Measurements from ENCODE around the gene PTF1A. TPM values are rescaled to one million over a fixed set of nuclear protein-coding genes. Genes with fewer than 3 reads are reported as not detected.

PTF1A gene
- total RNA-seq, 2 donors from 2014 or later: not detected

GRCh38 chr10:23157691-23158369 is 34.3 kb upstream of the PTF1A start:
- Histone ChIP-seq H3K36me3 (no peaks in the 10 kb centered on the region), H3K4me3 (no peak overlapping the region), H3K4me1 (no peaks in the 10 kb centered on the region), H3K9me3 (no peaks in the 10 kb centered on the region), H3K27me3 (no peaks in the 10 kb centered on the region), H3K9ac (ENCODE audit: low read depth in 2 of 2, low read length in 2 of 2) (no peak overlapping the region), H3K27ac (no peak overlapping the region)
- TF ChIP-seq CTCF (IDR thresholded peaks at IDR 0.05): no peak
- intact Hi-C loops (cut with DNase I): no loop called here
- no peak for DNase-seq

- TF ChIP-seq CTCF (IDR thresholded peaks at IDR 0.05): peak; percentile 86
Measured at GRCh38 chr10:23158370-23158769, 33.7 kb upstream of the PTF1A start.

GRCh38 chr10:23171232-23171876 is 20.8 kb upstream of the PTF1A start:
- H3K4me3 ChIP-seq: no peak overlapping the region

More at GRCh38 chr10:23158370-23158769, 33.7 kb upstream of the PTF1A start:
- H3K36me3 ChIP-seq: no peaks in the 10 kb centered on the region
- H3K27me3 ChIP-seq: no peaks in the 10 kb centered on the region
- H3K4me1 ChIP-seq: no peaks in the 10 kb centered on the region
- no peak overlapping the region for H3K9ac ChIP-seq (ENCODE audit: low read depth in 2 of 2, low read length in 2 of 2)
- intact Hi-C loops (cut with DNase I): no loop called here
- no peak overlapping the region for H3K27ac ChIP-seq
- DNase-seq: peak; percentile 36
- no peaks in the 10 kb centered on the region for H3K9me3 ChIP-seq
- H3K4me3 ChIP-seq: no peak overlapping the region

GRCh38 chr10:23172429-23173213 is 19.5 kb upstream of the PTF1A start:
- no peak overlapping the region for H3K9ac ChIP-seq (ENCODE audit: low read depth in 2 of 2, low read length in 2 of 2)
- H3K27ac ChIP-seq: no peak overlapping the region
- no peaks in the 10 kb centered on the region for H3K36me3 ChIP-seq
- peaks cover 33% of the 10 kb centered on the region for H3K27me3 ChIP-seq
- H3K4me3 ChIP-seq: no peak overlapping the region
- H3K9me3 ChIP-seq: no peaks in the 10 kb centered on the region
- intact Hi-C loops (cut with DNase I): no loop called here
- no peak for TF ChIP-seq CTCF (IDR thresholded peaks at IDR 0.05)
- no peak for DNase-seq
- H3K4me1 ChIP-seq: no peaks in the 10 kb centered on the region

More at GRCh38 chr10:23171232-23171876, 20.8 kb upstream of the PTF1A start:
- no peak for TF ChIP-seq CTCF (IDR thresholded peaks at IDR 0.05)
- no peak for DNase-seq
- no peak overlapping the region for H3K27ac ChIP-seq
- H3K36me3 ChIP-seq: no peaks in the 10 kb centered on the region
- no peak overlapping the region for H3K9ac ChIP-seq (ENCODE audit: low read depth in 2 of 2, low read length in 2 of 2)
- H3K4me1 ChIP-seq: no peaks in the 10 kb centered on the region
- peaks cover 33% of the 10 kb centered on the region for H3K27me3 ChIP-seq
- intact Hi-C loops (cut with DNase I): no loop called here
- H3K9me3 ChIP-seq: no peaks in the 10 kb centered on the region

GRCh38 chr10:23173214-23174073 is 18.7 kb upstream of the PTF1A start:
- peaks cover 33% of the 10 kb centered on the region for H3K27me3 ChIP-seq
- no peak for TF ChIP-seq CTCF (IDR thresholded peaks at IDR 0.05)
- intact Hi-C loops (cut with DNase I): no loop called here

More at GRCh38 chr10:23173214-23174073, 18.7 kb upstream of the PTF1A start:
- Histone ChIP-seq H3K9ac (ENCODE audit: low read depth in 2 of 2, low read length in 2 of 2) (no peak overlapping the region), H3K4me1 (no peaks in the 10 kb centered on the region), H3K36me3 (no peaks in the 10 kb centered on the region), H3K27ac (no peak overlapping the region), H3K4me3 (no peak overlapping the region), H3K9me3 (no peaks in the 10 kb centered on the region)
- no peak for DNase-seq
